HCT116 (cell line): ENCODE results near the gene TLE3.

Experiments
- CBX3 ChIP-seq: IDR thresholded peaks from 2 replicates; pipeline ENCODE4 v1.6.1; 2012; ENCODE audit warnings: low read depth
- CEBPB ChIP-seq: IDR thresholded peaks from 2 replicates; pipeline ENCODE4 v1.6.1; 2012; ENCODE audit warnings: low read depth
- CTCF ChIP-seq, 3 experiments: fragments of 200-600 bp in 1 of 3; sonication (generic) in 1 of 3; IDR thresholded peaks in 2 of 3; conservative IDR thresholded peaks in 1 of 3; 2 replicates each; pipeline ENCODE4 v1.5.1; 2012 to 2017; ENCODE audit warnings: low read depth in 2 of 3, low read length in 2 of 3, antibody characterized with exemption in 1 of 3, borderline replicate concordance in 1 of 3, control low read depth in 1 of 3, mild to moderate bottlenecking in 1 of 3, mixed read lengths in 1 of 3, mixed run types in 1 of 3, moderate library complexity in 1 of 3; ENCODE audit not compliant: insufficient read depth in 1 of 3
- EZH2 ChIP-seq: fragments of 200-600 bp; sonication (generic); IDR thresholded peaks from 2 replicates; pipeline ENCODE4 v1.6.1; 2017; ENCODE audit warnings: antibody characterized with exemption, mixed run types
- EZH2phosphoT487 ChIP-seq: fragments of 200-600 bp; IDR thresholded peaks from 2 replicates; pipeline ENCODE4 v1.6.1; 2018; ENCODE audit warnings: antibody characterized with exemption, borderline replicate concordance
- JUND ChIP-seq: IDR thresholded peaks from 2 replicates; pipeline ENCODE4 v1.6.1; 2012
- POLR2A ChIP-seq: IDR thresholded peaks from 2 replicates; pipeline ENCODE4 v1.7.0; 2011; ENCODE audit warnings: borderline replicate concordance; ENCODE audit not compliant: insufficient read depth, insufficient read length; ENCODE audit errors: extremely low read depth
- POLR2AphosphoS5 ChIP-seq: IDR thresholded peaks from 2 replicates; pipeline ENCODE4 v1.6.1; 2011; ENCODE audit warnings: mild to moderate bottlenecking, low read depth, low read length, moderate library complexity
- RAD21 ChIP-seq: IDR thresholded peaks from 2 replicates; pipeline ENCODE4 v1.6.1; 2012; ENCODE audit warnings: low read depth, mild to moderate bottlenecking
- REST ChIP-seq: IDR thresholded peaks from 2 replicates; pipeline ENCODE4 v1.6.1; 2012; ENCODE audit warnings: low read depth
- SP1 ChIP-seq: IDR thresholded peaks from 2 replicates; pipeline ENCODE4 v1.6.1; 2012; ENCODE audit warnings: low read depth
- SRF ChIP-seq: IDR thresholded peaks from 2 replicates; pipeline ENCODE4 v1.6.1; 2012; ENCODE audit warnings: low read depth
- YY1 ChIP-seq: IDR thresholded peaks from 2 replicates; pipeline ENCODE4 v1.6.1; 2011; ENCODE audit warnings: low read length, low read depth, moderate library complexity, mild to moderate bottlenecking; ENCODE audit not compliant: insufficient replicate concordance; ENCODE audit errors: extremely low read depth
- TF ChIP-seq, protein P1 (sequence below): IDR thresholded peaks from 2 replicates; pipeline ENCODE4 v1.6.1; 2011; ENCODE audit warnings: mild to moderate bottlenecking, low read length, moderate library complexity; ENCODE audit not compliant: insufficient replicate concordance; ENCODE audit errors: extremely low read depth

DNA sequence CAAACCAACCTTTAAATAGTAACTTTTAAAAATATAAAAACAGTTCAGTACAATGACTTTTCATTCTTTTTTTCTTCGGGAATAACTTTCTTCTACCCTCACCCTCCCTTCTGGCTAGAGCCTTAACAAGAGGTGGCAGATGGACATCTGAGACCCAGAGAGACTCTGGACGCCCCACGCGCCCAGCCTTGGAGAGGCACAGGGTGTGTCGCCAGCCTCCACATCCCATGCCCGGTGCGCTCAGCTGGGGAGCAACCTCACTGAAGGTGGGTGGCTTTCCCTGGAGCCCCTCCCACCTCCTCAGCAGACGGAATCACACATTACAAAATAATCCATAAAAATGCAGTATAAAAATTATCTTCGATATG lies 49.5 kb downstream of the TLE3 start:
- TF ChIP-seq SP1 = no peak
- TF ChIP-seq POLR2A = no peak
- TF ChIP-seq CTCF (IDR thresholded peaks at IDR 0.05 in 2 of 3, conservative IDR thresholded peaks at IDR 0.05 in 1 of 3; ENCODE audit: borderline replicate concordance in 1 of 3, insufficient read depth in 1 of 3, low read depth in 2 of 3, low read length in 2 of 3) = no peak
- no peak for TF ChIP-seq YY1
- TF ChIP-seq RAD21 = no peak
- TF ChIP-seq CBX3 = no peak
- TF ChIP-seq EZH2 = no peak
- TF ChIP-seq SRF = no peak
- TF ChIP-seq EZH2phosphoT487 = no peak
- TF ChIP-seq REST = no peak
- TF ChIP-seq, protein P1, sequence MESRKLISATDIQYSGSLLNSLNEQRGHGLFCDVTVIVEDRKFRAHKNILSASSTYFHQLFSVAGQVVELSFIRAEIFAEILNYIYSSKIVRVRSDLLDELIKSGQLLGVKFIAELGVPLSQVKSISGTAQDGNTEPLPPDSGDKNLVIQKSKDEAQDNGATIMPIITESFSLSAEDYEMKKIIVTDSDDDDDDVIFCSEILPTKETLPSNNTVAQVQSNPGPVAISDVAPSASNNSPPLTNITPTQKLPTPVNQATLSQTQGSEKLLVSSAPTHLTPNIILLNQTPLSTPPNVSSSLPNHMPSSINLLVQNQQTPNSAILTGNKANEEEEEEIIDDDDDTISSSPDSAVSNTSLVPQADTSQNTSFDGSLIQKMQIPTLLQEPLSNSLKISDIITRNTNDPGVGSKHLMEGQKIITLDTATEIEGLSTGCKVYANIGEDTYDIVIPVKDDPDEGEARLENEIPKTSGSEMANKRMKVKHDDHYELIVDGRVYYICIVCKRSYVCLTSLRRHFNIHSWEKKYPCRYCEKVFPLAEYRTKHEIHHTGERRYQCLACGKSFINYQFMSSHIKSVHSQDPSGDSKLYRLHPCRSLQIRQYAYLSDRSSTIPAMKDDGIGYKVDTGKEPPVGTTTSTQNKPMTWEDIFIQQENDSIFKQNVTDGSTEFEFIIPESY = no peak
- no peak for TF ChIP-seq JUND
- no peak for TF ChIP-seq POLR2AphosphoS5
- TF ChIP-seq CEBPB = no peak
